ENCODE results near the gene PRKCI. TPM values are rescaled to one million over a fixed set of nuclear protein-coding genes. Genes with fewer than 3 reads are reported as not detected.

The PRKCI gene
- total and polyA plus RNA-seq, 2 donors (not counting 1 experiment from before 2014, with no cell fraction given) = 1.8 to 11.1 TPM

- no peaks in the 10 kb centered on the region for H3K4me1 Mint-ChIP-seq
- CTCF ChIA-PET = no interaction called here
- intact Hi-C loops (cut with micrococcal nuclease) = no loop called here
- peaks cover 3% of the 10 kb centered on the region for H3K9me3 Mint-ChIP-seq (ENCODE audit: insufficient read depth)
- Histone ChIP-seq H3K4me1 (ENCODE audit: control insufficient read depth in 2 of 2, insufficient read depth in 2 of 2, low read length in 2 of 2) (no peaks in the 10 kb centered on the region), H3K9ac (ENCODE audit: low read length) (no peak overlapping the region), H2AFZ (ENCODE audit: insufficient read depth, low read depth, low read length, poor library complexity, severe bottlenecking) (no peak overlapping the region), H3K9me3 (ENCODE audit: control extremely low read depth in 1 of 3, control insufficient read depth in 2 of 3, insufficient read depth in 1 of 3, low read length in 2 of 3) (peaks cover 0 to 8% (median 1%) of the 10 kb centered on the region in 3 donors), H4K20me1 (ENCODE audit: control insufficient read depth, insufficient read depth, low read length, poor library complexity, severe bottlenecking) (no peaks in the 10 kb centered on the region), H3K79me2 (ENCODE audit: control insufficient read depth, insufficient read depth, low read length) (no peaks in the 10 kb centered on the region), H3K4me3 (ENCODE audit: control extremely low read depth in 1 of 5, extremely low read depth in 1 of 5, insufficient read depth in 1 of 5, low read depth in 2 of 5, low read length in 4 of 5) (no peak overlapping the region), H3K27ac (ENCODE audit: low read length in 2 of 2) (no peak overlapping the region), H3K27me3 (replicated peaks in 1 of 4; ENCODE audit: control extremely low read depth in 1 of 4, control insufficient read depth in 3 of 4, insufficient read depth in 4 of 4, low read length in 3 of 4) (peaks cover 0 to 15% (median 2%) of the 10 kb centered on the region in 4 experiments), H3K4me2 (replicated peaks; ENCODE audit: low read depth, low read length, poor library complexity, severe bottlenecking) (no peak overlapping the region), H3K36me3 (replicated peaks in 1 of 2; ENCODE audit: control extremely low read depth in 1 of 2, control insufficient read depth in 1 of 2, extremely low read depth in 1 of 2, insufficient read depth in 2 of 2, low read length in 1 of 2) (no peaks in the 10 kb centered on the region)
- no peak overlapping the region for H3K27ac Mint-ChIP-seq
- 74% methylated on average over 6 of the region's 6 CpGs for WGBS (ENCODE audit: insufficient coverage)
- POLR2A ChIA-PET = no interaction called here
- H3K4me3 Mint-ChIP-seq = no peak overlapping the region
- TF ChIP-seq EZH2 (IDR thresholded peaks at IDR 0.05; ENCODE audit: borderline replicate concordance, insufficient read depth, low read depth, low read length, poor library complexity, severe bottlenecking) = no peak
- TF ChIP-seq CTCF (IDR thresholded peaks at IDR 0.05) = no peak
- DNase-seq = no peak
- no peak for ATAC-seq (ENCODE audit: low read depth)
- H3K27me3 Mint-ChIP-seq = peaks cover 29% of the 10 kb centered on the region
Measured at GRCh38 chr3:170207717-170208116, 14.5 kb upstream of the PRKCI start.

GRCh38 chr3:170211668-170212067 lies 10.6 kb upstream of the PRKCI start:
- no peak overlapping the region for H2AFZ ChIP-seq (ENCODE audit: insufficient read depth, low read depth, low read length, poor library complexity, severe bottlenecking)
- no peak for ATAC-seq (ENCODE audit: low read depth)
- H3K27me3 ChIP-seq (replicated peaks in 1 of 4; ENCODE audit: control extremely low read depth in 1 of 4, control insufficient read depth in 3 of 4, insufficient read depth in 4 of 4, low read length in 3 of 4) = no peaks in the 10 kb centered on the region
- no peaks in the 10 kb centered on the region for H3K4me1 Mint-ChIP-seq
- H3K9ac ChIP-seq (ENCODE audit: low read length) = no peak overlapping the region
- TF ChIP-seq EZH2 (IDR thresholded peaks at IDR 0.05; ENCODE audit: borderline replicate concordance, insufficient read depth, low read depth, low read length, poor library complexity, severe bottlenecking) = no peak
- H3K4me1 ChIP-seq (ENCODE audit: control insufficient read depth in 2 of 2, insufficient read depth in 2 of 2, low read length in 2 of 2) = no peaks in the 10 kb centered on the region
- H3K79me2 ChIP-seq (ENCODE audit: control insufficient read depth, insufficient read depth, low read length) = no peaks in the 10 kb centered on the region
- ChIA-PET POLR2A (no interaction called here), CTCF (interaction anchor here (0.6 to 1.0 kb wide), 2 partner anchors 22 to 113 kb away, joined by 3 read pairs; no protein-coding TSS in a partner anchor)
- no peak overlapping the region for H3K27ac ChIP-seq (ENCODE audit: low read length in 2 of 2)
- peaks cover 0 to 9% (median 1%) of the 10 kb centered on the region in 3 donors for H3K9me3 ChIP-seq (ENCODE audit: control extremely low read depth in 1 of 3, control insufficient read depth in 2 of 3, insufficient read depth in 1 of 3, low read length in 2 of 3)
- no peaks in the 10 kb centered on the region for H4K20me1 ChIP-seq (ENCODE audit: control insufficient read depth, insufficient read depth, low read length, poor library complexity, severe bottlenecking)
- no peak for DNase-seq
- WGBS (ENCODE audit: insufficient coverage) = no CpG with 5 or more reads among the region's 1 CpG
- peaks cover 3% of the 10 kb centered on the region for H3K9me3 Mint-ChIP-seq (ENCODE audit: insufficient read depth)
- no peak overlapping the region for H3K4me3 ChIP-seq (ENCODE audit: control extremely low read depth in 1 of 5, extremely low read depth in 1 of 5, insufficient read depth in 1 of 5, low read depth in 2 of 5, low read length in 4 of 5)
- intact Hi-C loops (cut with micrococcal nuclease) = no loop called here
- H3K4me3 Mint-ChIP-seq = no peak overlapping the region
- H3K27me3 Mint-ChIP-seq = peaks cover 14% of the 10 kb centered on the region
- H3K27ac Mint-ChIP-seq = no peak overlapping the region
- H3K4me2 ChIP-seq (replicated peaks; ENCODE audit: low read depth, low read length, poor library complexity, severe bottlenecking) = no peak overlapping the region
- H3K36me3 ChIP-seq (replicated peaks in 1 of 2; ENCODE audit: control extremely low read depth in 1 of 2, control insufficient read depth in 1 of 2, extremely low read depth in 1 of 2, insufficient read depth in 2 of 2, low read length in 1 of 2) = no peaks in the 10 kb centered on the region
